A549 (cell line): ENCODE data around the gene ULK1. TPM values are rescaled to one million over a fixed set of nuclear protein-coding genes. Genes with fewer than 3 reads are reported as not detected.
A peak's percentile ranks its signal among the peaks of the same experiment; 100 is the strongest.

Experiments
- ATAC-seq, 2 experiments: fragments of 200-7000 bp in 1 of 2; fragments of >200 bp in 1 of 2; cut with Nextera tagmentation in 1 of 2; cut with Tn5 transposase in 1 of 2; 3 replicates each; pipeline versions ENCODE4 v1.8.0 to v1.9.1; 2018 to 2020; ENCODE audit warnings: mild to moderate bottlenecking in 1 of 2, moderate library complexity in 1 of 2
- CTCF ChIA-PET: fragments of 300-600 bp; sonication (Branson Sonifier 250); formaldehyde crosslinking; extraction: SDS; loops from one replicate; lab custom pipeline; 2021; ENCODE audit warnings: antibody characterized with exemption, inconsistent platforms; lab: Yijun Ruan, JAX
- POLR2A ChIA-PET: fragments of 350-600 bp; formaldehyde crosslinking; extraction: SDS; loops from one replicate; lab custom pipeline; 2021; ENCODE audit warnings: antibody characterized with exemption, inconsistent platforms; lab: Yijun Ruan, JAX
- DNase-seq, 2 experiments: peaks; one replicate each; pipeline versions ENCODE4 v3.0.0 to v3.0.0-alpha.2; 2011 to 2016; ENCODE audit warnings: low read depth in 1 of 2, low spot score in 1 of 2
- FAIRE-seq: peaks from 2 replicates; lab custom pipeline; 2011; peaks lifted over from hg19 to GRCh38; lab: Jason Lieb, UNC
- H3K27ac ChIP-seq, 2 experiments: fragments of >200 bp; sonication (Bioruptor Twin); formaldehyde crosslinking; 3 replicates each; pipeline ENCODE4 v1.5.1; 2016 to 2017
- H3K4me1 ChIP-seq: fragments of >200 bp; sonication (Bioruptor Twin); formaldehyde crosslinking; 3 replicates; pipeline ENCODE4 v1.6.1; 2016
- H3K4me2 ChIP-seq: fragments of >200 bp; sonication (Bioruptor Twin); formaldehyde crosslinking; 3 replicates; pipeline ENCODE4 v1.6.1; 2016
- H3K4me3 ChIP-seq: fragments of >200 bp; sonication (Bioruptor Twin); formaldehyde crosslinking; 3 replicates; pipeline ENCODE4 v1.5.1; 2016
- H3K9me3 ChIP-seq: fragments of >200 bp; sonication (Bioruptor Twin); formaldehyde crosslinking; 3 replicates; pipeline ENCODE4 v1.6.1; 2016
- CBX8 ChIP-seq: fragments of 200-600 bp; sonication (generic); IDR thresholded peaks from 2 replicates; pipeline ENCODE4 v1.6.1; 2016
- ESRRA ChIP-seq: fragments of 150-350 bp; IDR thresholded peaks from 2 replicates; pipeline ENCODE4 v1.6.1; 2014; ENCODE audit warnings: mild to moderate bottlenecking, low read length, borderline replicate concordance
- FOSB ChIP-seq: fragments of 250-450 bp; sonication (Bioruptor Pico); IDR thresholded peaks from 2 replicates; pipeline ENCODE4 v1.5.0; 2020; ENCODE audit warnings: mild to moderate bottlenecking, moderate library complexity
- HES2 ChIP-seq: fragments of >200 bp; sonication (Bioruptor Twin); formaldehyde crosslinking; IDR thresholded peaks from 2 replicates; pipeline ENCODE4 v1.6.1; 2016
- HOXA7 ChIP-seq: fragments of 250-450 bp; sonication (Bioruptor Pico); IDR thresholded peaks from 2 replicates; pipeline ENCODE4 v1.5.0; 2020; ENCODE audit warnings: mild to moderate bottlenecking, moderate library complexity
- HOXB5 ChIP-seq: fragments of 250-450 bp; sonication (Bioruptor Pico); IDR thresholded peaks from 2 replicates; pipeline ENCODE4 v1.5.0; 2020; ENCODE audit warnings: mild to moderate bottlenecking, moderate library complexity
- JUN ChIP-seq, 2 experiments: fragments of >200 bp; sonication (Bioruptor Twin); formaldehyde crosslinking; IDR thresholded peaks; 2 replicates in 1 of 2; 3 replicates in 1 of 2; pipeline ENCODE4 v1.6.1; 2016 to 2017
- MAX ChIP-seq: IDR thresholded peaks from 2 replicates; pipeline ENCODE4 v1.6.1; 2012
- MYC ChIP-seq: IDR thresholded peaks from 2 replicates; pipeline ENCODE4 v1.6.1; 2012; ENCODE audit warnings: mild to moderate bottlenecking, inconsistent platforms, low read length, improper control_type of control experiment, borderline replicate concordance
- NPAS2 ChIP-seq: fragments of 250-450 bp; sonication (Bioruptor Pico); IDR thresholded peaks from 2 replicates; pipeline ENCODE4 v1.8.0; 2022; ENCODE audit warnings: mild to moderate bottlenecking, moderate library complexity, borderline replicate concordance
- RCOR1 ChIP-seq: fragments of 150-350 bp; IDR thresholded peaks from 2 replicates; pipeline ENCODE4 v1.6.1; 2014; ENCODE audit warnings: antibody characterized with exemption, low read length, low read depth
- RNF2 ChIP-seq: fragments of 200-600 bp; sonication (generic); IDR thresholded peaks from 2 replicates; pipeline ENCODE4 v1.6.1; 2016; ENCODE audit warnings: low read depth, mild to moderate bottlenecking, antibody characterized with exemption, moderate library complexity, borderline replicate concordance
- TFCP2L1 ChIP-seq: fragments of 250-450 bp; sonication (Bioruptor Pico); IDR thresholded peaks from 2 replicates; pipeline ENCODE4 v1.5.0; 2021; ENCODE audit warnings: mild to moderate bottlenecking
- TP53 ChIP-seq: fragments of 250-450 bp; sonication (Bioruptor Pico); IDR thresholded peaks from 2 replicates; pipeline ENCODE4 v1.5.0; 2021; ENCODE audit warnings: mild to moderate bottlenecking, moderate library complexity
- WGBS: methylation state at CpG from one replicate; pipeline ENCODE4 v1.1.6; 2017; ENCODE audit errors: missing lambda C conversion rate; 5-methylcytosine and 5-hydroxymethylcytosine counted together
- polyA plus RNA-seq, 4 experiments: library from polyadenylated mRNA; depleted of rRNA in 3 of 4; stranded (reverse); fragments of >200 nt; fragmentation: RNase III in 1 of 4; extraction: RNeasy Plus Mini Kit Qiagen cat#74134 plus additional on column Dnase treatment in 1 of 4; gene quantifications; 2 replicates in 3 of 4; 3 replicates in 1 of 4; pipeline ENCODE4 v1.2.3, GENCODE V29; 2011 to 2017
- TF ChIP-seq, protein P1 (sequence below): fragments of >200 bp; sonication (Bioruptor Twin); formaldehyde crosslinking; IDR thresholded peaks from 3 replicates; pipeline ENCODE4 v1.5.1; 2016
- TF ChIP-seq, protein P2 (sequence below): IDR thresholded peaks from 2 replicates; pipeline ENCODE4 v1.6.1; 2012

Gene ULK1
- polyA plus RNA-seq, 2 of the 4 experiments (the other 2 are of a cell fraction): 15.1 to 46.2 TPM

DNA sequence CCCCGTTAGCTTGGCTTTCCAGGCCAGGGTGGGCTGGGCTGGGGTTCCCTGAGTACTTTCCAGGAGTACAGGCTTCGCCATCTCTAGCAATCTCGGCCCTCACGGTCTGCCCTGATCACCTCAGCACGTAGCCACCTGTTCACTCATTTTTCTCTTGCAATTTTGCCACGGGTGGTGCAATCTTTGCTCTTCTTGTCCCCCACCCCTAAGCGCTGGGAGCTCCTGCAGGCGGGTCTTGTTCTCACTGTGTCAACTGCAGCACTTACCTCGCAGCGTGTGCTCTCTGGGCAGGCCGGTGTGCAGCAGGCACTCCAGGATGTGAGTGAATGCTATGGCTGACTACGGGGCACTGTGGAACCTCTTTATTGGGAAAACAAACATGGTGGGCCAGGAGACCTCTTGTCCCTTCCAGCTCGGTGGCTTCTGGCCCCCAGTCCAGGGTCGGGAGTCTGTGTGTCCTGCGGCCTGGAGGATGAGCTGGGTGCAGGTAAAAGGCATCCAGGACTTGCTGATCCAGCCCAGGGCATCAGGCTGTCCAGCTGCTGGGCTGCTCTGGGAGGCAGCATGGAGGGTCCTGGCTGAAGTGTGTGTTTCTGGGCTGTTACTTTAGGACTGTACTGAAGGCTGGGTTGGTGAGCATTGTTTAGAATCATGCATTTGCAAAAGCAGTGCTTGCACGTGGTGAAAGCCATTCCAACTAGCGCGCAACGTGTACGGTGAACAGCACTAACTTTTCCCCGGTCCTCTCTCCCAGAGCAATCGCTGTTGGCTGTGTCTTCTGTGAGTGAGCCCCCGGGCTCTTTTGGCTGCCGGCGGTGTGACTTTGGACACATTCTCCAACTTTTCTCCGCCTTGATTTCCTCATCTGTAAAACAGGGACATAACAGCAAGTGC lies 1.5 kb upstream of the ULK1 start:
- POLR2A ChIA-PET: no interaction called here

DNA sequence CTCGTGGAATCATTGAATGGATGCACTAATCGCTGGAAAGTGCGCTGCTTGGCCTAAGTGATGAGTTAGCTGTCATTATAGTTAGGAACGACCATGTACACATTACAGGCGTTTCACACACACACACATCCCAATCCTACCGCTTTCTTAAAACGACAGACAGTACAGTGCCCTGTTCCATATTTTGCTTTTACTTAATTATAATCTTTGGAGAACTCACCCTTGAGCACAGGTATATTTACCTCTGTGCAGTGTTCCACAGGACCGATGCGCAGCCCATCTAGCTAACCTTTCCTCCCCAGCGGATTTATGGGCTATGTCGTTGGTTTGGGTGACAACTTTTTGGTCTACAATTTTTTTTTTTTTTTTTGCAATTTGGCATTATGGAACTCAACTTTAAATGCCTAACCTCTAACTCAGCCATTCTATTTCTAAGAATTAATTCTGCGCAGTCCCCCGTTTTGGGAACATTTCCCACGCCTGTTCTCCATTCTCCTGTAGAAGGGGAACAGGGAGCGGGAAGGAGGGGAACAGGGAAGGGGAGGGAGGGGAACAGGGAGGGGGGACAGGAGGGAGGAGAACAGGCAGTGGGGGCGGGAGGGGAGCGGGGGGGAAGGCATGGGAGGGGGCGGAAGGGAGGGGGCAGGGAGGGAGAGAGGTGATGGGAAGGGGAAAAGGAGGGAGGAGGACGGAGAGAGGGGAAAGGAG lies 663 bp upstream of the ULK1 start:
- 76% methylated on average over 15 of the region's 19 CpGs for WGBS
- CTCF ChIA-PET: no interaction called here
- TF ChIP-seq TP53 (CRISPR knock-in tag): no peak
- no peak for TF ChIP-seq JUN (IDR thresholded peaks at IDR 0.05)
- TF ChIP-seq ESRRA: no peak
- TF ChIP-seq, protein P1, sequence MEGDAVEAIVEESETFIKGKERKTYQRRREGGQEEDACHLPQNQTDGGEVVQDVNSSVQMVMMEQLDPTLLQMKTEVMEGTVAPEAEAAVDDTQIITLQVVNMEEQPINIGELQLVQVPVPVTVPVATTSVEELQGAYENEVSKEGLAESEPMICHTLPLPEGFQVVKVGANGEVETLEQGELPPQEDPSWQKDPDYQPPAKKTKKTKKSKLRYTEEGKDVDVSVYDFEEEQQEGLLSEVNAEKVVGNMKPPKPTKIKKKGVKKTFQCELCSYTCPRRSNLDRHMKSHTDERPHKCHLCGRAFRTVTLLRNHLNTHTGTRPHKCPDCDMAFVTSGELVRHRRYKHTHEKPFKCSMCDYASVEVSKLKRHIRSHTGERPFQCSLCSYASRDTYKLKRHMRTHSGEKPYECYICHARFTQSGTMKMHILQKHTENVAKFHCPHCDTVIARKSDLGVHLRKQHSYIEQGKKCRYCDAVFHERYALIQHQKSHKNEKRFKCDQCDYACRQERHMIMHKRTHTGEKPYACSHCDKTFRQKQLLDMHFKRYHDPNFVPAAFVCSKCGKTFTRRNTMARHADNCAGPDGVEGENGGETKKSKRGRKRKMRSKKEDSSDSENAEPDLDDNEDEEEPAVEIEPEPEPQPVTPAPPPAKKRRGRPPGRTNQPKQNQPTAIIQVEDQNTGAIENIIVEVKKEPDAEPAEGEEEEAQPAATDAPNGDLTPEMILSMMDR: no peak
- TF ChIP-seq CBX8: no peak
- TF ChIP-seq RCOR1: no peak
- no peak for TF ChIP-seq MYC
- no peak for TF ChIP-seq HOXA7
- TF ChIP-seq MAX: no peak
- H3K9me3 ChIP-seq: no peaks in the 10 kb centered on the region
- DNase-seq (no peak), FAIRE-seq (no peak), ATAC-seq (no peak; a peak in 1 of 6 replicates)
- H3K27ac ChIP-seq: peak overlapping the region; percentile 98 to 99
- peaks cover 20% of the 10 kb centered on the region for H3K4me1 ChIP-seq
- POLR2A ChIA-PET: no interaction called here
- peak overlapping the region; percentile 50 for H3K4me2 ChIP-seq
- peak overlapping the region; percentile 93; the same call in 1 of the 3 replicates for H3K4me3 ChIP-seq

More for the DNA sequence above, 1.5 kb upstream of the ULK1 start:
- no peak for ATAC-seq
- Histone ChIP-seq H3K4me3 (no peak overlapping the region), H3K4me2 (no peak overlapping the region; the same call in 2 of the 3 replicates), H3K4me1 (peaks cover 20% of the 10 kb centered on the region), H3K9me3 (no peaks in the 10 kb centered on the region), H3K27ac (peak overlapping the region in 1 of 2 experiments; percentile 36; a peak in 3 of 6 replicates)
- TF ChIP-seq TFCP2L1: no peak
- TF ChIP-seq FOSB (CRISPR knock-in tag): no peak
- TF ChIP-seq HOXB5 (CRISPR knock-in tag): no peak
- TF ChIP-seq HES2: no peak
- TF ChIP-seq NPAS2 (CRISPR knock-in tag): no peak
- TF ChIP-seq, protein P2, sequence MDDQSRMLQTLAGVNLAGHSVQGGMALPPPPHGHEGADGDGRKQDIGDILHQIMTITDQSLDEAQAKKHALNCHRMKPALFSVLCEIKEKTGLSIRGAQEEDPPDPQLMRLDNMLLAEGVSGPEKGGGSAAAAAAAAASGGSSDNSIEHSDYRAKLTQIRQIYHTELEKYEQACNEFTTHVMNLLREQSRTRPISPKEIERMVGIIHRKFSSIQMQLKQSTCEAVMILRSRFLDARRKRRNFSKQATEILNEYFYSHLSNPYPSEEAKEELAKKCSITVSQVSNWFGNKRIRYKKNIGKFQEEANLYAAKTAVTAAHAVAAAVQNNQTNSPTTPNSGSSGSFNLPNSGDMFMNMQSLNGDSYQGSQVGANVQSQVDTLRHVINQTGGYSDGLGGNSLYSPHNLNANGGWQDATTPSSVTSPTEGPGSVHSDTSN: no peak
- TF ChIP-seq MYC: no peak
- no peak for TF ChIP-seq TP53 (CRISPR knock-in tag)
- TF ChIP-seq RNF2: no peak
- CTCF ChIA-PET: interaction anchor here (0.8 kb wide), 1 partner anchor 20 kb away, joined by 3 read pairs; no protein-coding TSS in a partner anchor
- FAIRE-seq: no peak
- 84% methylated on average over 24 of the region's 26 CpGs for WGBS
- DNase-seq: peak in 1 of 2 experiments; percentile 4
